HG02884 (cell line): ENCODE data around the gene ANXA11.
"Not testable (repeated sequence)": the region's sequence is repeated elsewhere in the genome, so short reads cannot be mapped to it uniquely, and the experiment has no call there.

ENCODE experiments used
- ATAC-seq: cut with Tn5 transposase; IDR thresholded peaks from one replicate; pipeline ENCODE4 v1.9.1; 2021; ENCODE audit warnings: mild to moderate bottlenecking, moderate library complexity; ENCODE audit not compliant: unreplicated experiment

The ANXA11 gene

DNA sequence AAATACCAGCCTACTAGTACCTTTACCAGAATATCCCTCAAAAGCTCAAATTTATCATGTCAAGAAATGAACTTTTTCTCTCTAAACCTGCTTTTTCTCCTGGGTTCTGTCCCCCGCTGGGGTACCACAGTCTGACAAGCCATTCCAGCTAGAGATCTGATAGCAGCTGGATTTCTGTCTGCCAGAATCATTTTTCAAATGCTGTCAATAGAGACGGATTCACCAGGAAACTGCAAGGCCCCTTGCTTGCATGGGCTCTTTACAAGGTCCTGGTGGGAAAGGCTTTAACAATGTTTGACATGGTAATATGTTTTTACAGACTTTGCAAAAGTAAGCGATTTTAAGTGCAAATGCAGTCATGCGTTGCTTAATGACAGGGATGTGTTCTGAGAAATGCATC, 4.9 kb upstream of the ANXA11 start:
- no peak for ATAC-seq

DNA sequence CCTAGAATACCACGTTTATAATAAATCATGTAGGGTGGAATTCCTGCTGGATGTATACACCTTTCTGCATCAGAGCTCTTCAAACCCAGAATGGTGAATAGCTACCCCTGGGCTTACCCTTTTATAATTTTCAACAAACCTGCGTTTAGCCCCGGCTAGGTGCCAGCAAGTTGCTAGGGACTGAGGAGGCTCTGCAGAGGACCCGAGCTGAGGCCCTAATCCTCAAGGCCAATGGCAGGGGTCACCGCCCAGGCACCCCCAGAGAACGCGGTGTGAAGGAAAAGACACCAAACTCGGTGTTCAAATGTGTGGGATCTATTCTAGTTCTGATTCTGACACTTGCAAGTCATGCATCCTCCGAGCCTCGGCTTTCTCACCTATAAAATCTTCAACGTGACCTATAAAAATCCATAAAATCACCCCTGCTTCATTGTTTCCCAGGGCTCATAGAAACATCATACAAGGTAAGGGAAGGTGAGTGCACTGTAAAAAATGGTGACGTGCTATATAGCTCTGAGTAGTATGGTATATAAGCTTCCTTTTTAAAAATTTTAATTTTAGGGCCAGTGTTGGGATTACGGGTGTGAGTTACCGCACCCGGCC, 2.5 kb upstream of the ANXA11 start:
- ATAC-seq = no peak

GRCh38 chr10:80206277-80206655, 929 bp upstream of the ANXA11 start:
- no peak for ATAC-seq

- ATAC-seq = peak; percentile 31
Observed at GRCh38 chr10:80204677-80205476, 460 bp downstream of the ANXA11 start.

DNA sequence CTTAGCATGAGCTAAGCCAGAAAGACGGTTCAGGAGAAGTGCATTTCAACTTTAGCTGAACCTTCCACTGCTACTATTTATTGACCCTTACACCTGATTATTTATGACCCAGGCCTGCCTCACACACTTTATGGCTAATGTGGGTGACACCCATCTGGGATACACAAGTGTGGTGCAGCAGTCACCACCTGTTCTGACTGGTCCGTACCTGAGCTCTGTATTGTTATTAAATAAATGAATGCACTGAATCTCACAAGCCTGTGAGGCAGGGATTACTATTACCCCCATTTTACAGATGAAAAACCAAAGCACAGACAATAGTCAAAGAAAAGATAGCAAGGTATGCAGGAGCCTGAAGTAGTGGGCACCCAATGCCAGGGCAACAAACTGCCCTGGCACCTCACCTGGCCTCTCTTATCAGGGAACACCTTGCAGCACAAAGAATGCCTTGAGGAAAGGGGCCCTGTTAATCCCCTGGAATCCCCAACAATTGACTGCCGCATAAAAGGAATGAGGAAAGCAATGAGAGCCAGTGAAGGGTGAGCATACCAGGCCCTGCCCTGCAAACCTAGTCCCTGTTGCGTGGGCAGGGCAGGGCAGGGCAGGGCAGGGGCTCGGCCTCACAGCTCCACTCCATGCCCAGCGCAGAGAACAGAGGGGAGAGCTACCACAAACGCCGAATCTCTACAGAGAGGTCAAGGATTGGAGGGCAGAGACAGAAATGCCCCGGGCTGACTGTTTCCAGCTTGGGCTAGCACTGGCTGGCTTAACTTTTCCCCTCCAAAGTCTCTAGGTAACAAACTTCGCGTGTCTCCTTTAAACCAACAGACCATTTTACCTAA, 1.3 kb downstream of the ANXA11 start:
- ATAC-seq = peak; percentile 0

GRCh38 chr10:80202934-80203834, 2.2 kb downstream of the ANXA11 start:
- peak; percentile 56 for ATAC-seq

GRCh38 chr10:80202530-80202929, 2.8 kb downstream of the ANXA11 start:
- not testable (repeated sequence) for ATAC-seq

DNA sequence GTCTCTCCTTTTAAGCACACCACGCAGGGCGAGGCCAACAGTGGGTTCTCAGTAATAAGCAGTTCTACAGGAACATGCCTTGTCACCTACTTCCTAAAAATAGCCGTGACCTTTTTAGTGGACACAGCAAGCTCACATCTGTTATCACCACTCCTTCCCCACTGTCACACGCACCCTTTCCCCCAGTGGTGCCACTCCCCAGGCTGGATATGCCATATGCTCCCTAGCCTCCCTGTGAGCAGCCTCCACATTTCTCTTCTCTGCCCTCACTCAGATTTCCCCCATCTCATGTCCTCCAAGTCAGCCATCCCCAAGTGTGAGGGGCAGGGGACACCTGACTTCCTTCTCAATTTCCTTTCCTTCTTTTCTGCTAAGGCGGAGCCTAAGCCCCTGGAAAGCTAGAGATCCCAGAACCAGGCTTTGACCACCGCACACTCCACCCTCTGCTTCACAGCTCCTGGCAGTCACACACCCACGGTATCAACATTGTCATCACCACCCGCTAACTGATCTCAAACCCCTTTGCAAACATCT, 3.7 kb downstream of the ANXA11 start:
- no peak for ATAC-seq

GRCh38 chr10:80200687-80201086, 4.7 kb downstream of the ANXA11 start:
- no peak for ATAC-seq

DNA sequence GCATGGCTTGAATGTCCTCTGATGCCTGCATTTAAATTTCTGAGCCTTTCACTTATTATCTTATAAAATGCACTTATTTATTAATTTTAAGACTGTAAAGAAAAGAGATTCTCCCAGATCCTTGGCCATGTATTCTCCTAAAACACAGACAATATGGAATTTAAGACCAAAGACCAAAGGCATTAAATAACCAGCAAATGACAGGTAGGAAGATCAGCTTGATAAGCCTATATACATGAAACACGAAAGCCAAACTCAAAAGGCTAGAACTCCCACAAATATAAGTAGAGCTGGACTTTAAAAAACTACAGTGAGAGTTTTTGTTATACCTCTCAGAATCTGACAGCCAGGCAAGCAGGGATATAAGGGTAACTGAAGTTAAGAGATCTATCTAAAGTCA, 5.1 kb downstream of the ANXA11 start:
- ATAC-seq = no peak

GRCh38 chr10:80199828-80200227, 5.5 kb downstream of the ANXA11 start:
- no peak for ATAC-seq

- no peak for ATAC-seq
Observed at GRCh38 chr10:80197972-80198916, 7.1 kb downstream of the ANXA11 start.

DNA sequence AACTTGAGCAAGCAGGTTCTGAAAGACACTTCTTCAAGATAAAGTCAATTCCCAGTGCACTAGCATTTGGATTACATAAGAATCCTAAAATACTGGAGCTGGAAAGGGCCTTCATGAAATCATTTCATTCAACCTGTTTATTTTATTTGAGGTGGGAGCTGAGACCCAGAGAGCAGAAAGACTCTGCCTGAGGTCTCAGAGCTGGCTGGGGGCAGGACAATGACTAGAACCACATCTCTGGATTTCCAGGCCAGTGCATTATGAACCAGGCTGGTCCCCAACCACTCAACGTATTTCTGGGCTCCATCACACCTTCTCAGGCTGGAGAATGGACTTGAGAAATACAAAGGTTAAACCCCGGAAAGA, 8.4 kb downstream of the ANXA11 start:
- ATAC-seq = no peak

- ATAC-seq = peak; percentile 76
Observed at GRCh38 chr10:80196270-80196949, 8.9 kb downstream of the ANXA11 start.

GRCh38 chr10:80195046-80195574, 10.2 kb downstream of the ANXA11 start:
- ATAC-seq = no peak

- no peak for ATAC-seq
Observed at GRCh38 chr10:80194373-80195045, 10.8 kb downstream of the ANXA11 start.

DNA sequence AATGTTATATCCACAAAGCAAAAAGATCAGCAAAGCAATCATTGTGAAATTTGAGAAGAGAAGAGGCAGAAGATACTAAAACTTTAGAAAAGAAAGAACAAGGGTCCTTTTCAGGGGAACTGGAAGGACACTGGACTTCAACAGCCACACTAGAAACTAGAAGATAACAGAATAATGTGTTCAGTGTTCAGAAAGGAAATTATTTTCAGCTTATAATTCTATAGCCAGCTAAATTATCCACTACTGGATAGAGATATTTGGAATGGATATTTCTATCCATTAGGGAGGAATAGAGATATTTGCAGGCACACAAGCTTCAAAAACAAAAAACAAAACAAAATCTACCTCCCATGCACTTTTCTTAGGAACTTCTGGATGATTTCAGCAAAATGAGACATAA, 12.8 kb downstream of the ANXA11 start:
- no peak for ATAC-seq
